Tongue (tissue), 2 donors: Measurements from ENCODE around the gene EML6. TPM values are rescaled to one million over a fixed set of nuclear protein-coding genes. Genes with fewer than 3 reads are reported as not detected.
"Not testable (repeated sequence)": the region's sequence is repeated elsewhere in the genome, so short reads cannot be mapped to it uniquely, and the experiment has no call there.

ENCODE experiments used
- DNase-seq: peaks from one replicate; pipeline ENCODE4 v3.0.0-alpha.2; 2015
- total RNA-seq: library from RNA; depleted of rRNA; stranded (reverse); fragments of >200 nt; gene quantifications from one replicate; pipeline ENCODE4 v1.2.3, GENCODE V29; 2014

EML6 gene
- total RNA-seq, result 10.8 TPM

DNA sequence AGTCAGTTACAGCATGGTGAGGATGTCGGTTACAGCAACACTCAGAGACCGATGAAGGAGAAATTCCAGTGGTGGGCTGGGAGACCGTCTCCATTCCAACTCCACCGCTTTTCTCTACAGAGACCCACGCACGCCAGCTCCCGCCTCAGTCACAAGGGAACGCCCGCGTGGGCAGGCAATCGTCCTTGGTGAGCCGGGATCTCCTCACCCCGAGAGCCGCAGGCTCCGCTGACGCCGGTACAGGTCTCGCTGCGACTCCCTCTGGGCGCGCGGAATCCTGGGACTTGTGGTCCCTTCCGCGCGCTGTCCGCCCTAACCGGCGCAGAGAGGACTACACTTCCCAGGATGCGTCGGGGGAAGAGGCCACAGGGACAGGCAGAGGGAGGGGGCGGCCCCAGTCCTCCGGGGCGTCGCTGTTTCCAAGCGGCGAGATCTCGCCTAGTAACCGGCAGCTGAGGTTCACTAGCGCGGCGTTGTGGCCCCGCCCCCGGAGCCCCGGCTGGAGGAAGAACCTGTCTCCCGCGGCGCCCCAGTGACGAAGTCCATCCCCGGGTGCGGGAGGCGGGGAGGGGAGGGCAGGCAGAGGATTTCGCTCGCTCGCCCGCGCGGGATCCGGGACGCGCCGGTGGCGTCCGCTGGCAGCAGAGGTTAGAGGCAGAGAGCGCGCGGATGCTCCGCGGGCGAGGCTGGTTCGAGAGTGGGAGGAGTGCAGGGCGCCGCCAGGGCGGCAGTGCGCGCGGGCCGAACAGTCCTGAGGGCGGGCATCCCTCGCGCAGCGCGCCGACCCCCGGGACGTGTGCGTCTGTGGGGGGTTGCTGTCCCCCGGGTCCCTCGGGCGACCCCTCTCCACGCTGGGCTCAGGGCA is at the start of gene EML6:
Gene EML6 (plus strand): TSS at position 532 of the 865 bp plus-strand sequence. CDS start 1,400 bp downstream, outside the sequence.
- DNase-seq, result peak; percentile 99

DNA sequence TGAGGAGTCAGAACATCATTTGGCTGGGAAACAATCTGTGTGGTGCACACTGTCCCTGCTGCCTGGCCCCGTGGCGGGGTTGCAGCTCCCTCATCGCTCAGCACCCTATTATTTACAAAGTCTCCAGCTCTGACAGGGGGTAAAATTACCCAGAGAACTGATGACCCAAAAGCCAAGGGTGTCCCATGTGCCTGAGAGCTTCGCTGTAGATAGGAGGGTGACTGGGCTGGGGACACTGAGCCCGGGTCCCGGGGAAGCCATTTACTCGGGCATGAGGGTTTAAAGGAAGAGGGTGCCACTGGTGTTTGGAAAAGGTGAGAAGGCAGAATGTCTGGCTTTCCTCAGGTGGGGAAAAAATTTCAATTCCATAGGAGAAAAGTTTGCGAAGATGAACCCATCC is 48.2 kb upstream of the EML6 start:
- DNase-seq, result no peak

GRCh38 chr2:54675738-54676137 is 47.7 kb upstream of the EML6 start:
- DNase-seq, result no peak

- no peak for DNase-seq
These were observed 46.8 kb upstream of the EML6 start for GRCh38 chr2:54676656-54677055.

GRCh38 chr2:54677476-54678265 is 45.8 kb upstream of the EML6 start:
- DNase-seq, result no peak

GRCh38 chr2:54678719-54679118 is 44.7 kb upstream of the EML6 start:
- no peak for DNase-seq

DNA sequence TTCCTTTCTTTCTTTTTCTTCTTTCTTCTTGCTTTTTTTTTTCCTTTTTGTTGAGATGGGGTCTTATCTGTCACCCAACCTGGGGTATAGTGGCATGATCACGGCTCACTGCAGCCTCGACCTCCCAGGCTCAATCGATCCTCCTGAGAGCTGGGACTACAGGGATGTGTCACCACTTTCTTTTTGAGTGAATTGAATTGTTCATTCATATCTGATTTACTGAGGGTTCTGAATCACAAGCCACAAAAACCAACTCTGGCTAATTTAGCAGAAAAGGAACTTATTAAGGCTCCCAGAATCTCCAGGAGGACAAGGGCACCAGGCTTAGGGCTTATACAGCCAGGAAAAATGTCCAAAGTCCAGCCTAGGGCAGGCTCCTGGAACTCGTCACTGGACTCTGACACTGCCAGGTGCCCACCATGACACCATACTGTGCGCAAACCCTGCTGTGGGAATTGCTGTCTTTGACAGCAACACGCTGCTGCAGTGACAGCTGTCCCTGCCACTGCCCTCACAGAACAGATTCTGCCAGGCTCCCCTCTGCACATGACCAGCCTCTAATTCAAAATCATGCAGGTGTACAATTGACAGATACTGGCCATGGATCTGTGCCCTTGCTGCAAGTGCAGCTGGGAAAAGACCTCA is 42.9 kb upstream of the EML6 start:
- DNase-seq, result no peak

GRCh38 chr2:54681416-54681815 is 42.0 kb upstream of the EML6 start:
- no peak for DNase-seq

- no peak for DNase-seq
These were observed 39.9 kb upstream of the EML6 start for GRCh38 chr2:54683596-54683995.

- no peak for DNase-seq
These were observed 38.1 kb upstream of the EML6 start for GRCh38 chr2:54685263-54685775.

- no peak for DNase-seq
These were observed 35.8 kb upstream of the EML6 start for GRCh38 chr2:54687595-54688152.

GRCh38 chr2:54691445-54692135 is 31.9 kb upstream of the EML6 start:
- DNase-seq, result no peak

DNA sequence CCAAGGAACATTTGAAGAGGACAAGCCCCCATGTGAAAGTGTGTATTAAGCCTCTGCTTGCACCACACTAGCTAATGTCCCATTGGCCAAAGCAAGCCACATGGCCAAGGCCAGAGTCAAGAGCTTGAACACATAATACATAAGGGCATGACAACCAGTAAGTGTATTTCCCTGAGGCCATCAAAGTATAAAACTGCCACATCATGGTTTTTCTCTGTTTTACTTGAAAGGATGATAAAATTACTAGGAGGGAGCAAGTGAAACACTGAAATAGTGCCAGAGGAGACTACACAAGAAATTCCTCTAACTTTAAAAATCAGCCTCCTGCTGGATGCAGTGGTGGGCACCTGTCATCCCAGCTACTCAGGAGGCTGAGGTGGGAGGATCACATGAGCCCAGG is 30.9 kb upstream of the EML6 start:
- no peak for DNase-seq

- no peak for DNase-seq
These were observed 28.1 kb upstream of the EML6 start for GRCh38 chr2:54695378-54695777.

DNA sequence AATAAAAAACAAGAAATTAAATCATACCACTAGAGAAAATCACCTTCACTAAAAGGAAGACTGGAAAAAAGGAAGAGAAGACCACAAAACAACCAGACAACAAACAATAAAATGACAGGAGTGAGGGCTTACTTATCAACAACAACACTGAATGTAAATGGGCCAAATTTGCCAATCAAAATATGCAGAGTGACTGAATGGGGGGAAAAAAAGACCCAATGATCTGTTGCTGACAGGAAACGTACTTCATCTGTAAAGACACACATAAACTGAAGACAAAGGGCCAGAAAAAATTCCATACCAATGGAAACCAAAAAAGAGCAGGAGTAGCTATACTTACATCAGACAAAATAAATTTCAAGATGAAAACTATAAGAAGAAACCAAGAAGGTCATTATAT is 25.5 kb upstream of the EML6 start:
- no peak for DNase-seq

GRCh38 chr2:54698926-54699325 is 24.5 kb upstream of the EML6 start:
- DNase-seq, result not testable (repeated sequence)

DNA sequence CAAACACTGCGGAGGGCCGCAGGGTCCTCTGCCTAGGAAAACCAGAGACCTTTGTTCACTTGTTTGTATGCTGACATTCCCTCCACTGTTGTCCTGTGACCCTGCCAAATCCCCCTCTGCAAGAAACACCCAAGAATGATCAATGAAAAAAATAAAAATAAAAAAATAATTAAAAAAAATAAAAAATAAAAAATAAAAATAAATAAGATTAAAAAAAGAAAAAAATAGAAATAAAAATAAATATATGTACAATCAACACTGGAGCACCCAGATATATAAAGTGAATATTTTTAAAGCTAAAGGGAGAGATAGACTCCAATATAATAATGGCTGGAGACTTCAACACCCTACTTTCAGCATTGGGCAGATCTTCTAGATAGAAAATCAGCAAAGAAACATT is 23.8 kb upstream of the EML6 start:
- DNase-seq, result no peak

GRCh38 chr2:54701029-54701428 is 22.4 kb upstream of the EML6 start:
- DNase-seq, result no peak

GRCh38 chr2:54704238-54704637 is 19.2 kb upstream of the EML6 start:
- DNase-seq, result no peak

DNA sequence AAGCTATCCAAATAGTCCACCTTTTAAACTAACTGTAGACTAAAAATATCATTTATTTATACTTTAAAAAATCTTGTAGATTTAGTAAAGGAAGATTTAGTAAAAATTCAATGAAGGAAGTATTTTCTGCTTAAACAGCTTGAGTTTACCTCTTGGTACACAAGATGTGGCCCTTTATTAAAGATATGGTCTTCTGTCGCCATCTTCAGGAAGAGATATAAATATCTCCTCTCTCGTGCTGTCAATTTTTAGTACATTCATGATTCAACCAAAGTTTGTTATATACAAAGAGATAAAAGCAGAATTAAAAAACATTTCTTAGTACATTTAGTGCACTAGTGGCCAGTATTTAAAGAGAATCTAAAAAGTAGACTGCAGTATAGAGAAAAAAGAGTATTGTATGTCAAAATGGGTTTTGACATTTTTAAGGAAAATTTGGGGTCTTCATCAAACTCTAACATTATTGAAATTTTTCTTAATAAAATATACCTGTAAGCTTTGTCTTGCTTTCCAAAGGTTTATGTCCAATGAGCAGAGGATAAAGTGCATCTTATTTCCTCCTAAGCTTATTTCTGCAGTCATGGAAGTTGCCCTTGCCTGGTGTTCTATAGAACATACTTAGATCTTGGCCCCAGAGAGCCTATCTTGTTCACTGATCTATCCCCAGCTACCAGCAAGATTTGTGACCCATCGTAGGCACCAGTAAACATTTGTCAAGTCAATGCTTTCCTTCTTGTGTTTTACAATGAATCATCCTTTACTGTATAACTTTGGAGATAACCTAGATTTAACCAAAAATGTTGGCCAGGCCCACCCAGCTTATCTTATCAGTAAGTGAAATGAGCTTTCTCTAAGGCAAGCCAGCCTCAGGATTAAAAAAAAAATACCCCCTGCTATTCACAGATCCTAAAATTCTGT is 18.5 kb upstream of the EML6 start:
- peak; percentile 88 for DNase-seq

- no peak for DNase-seq
These were observed 16.8 kb upstream of the EML6 start for GRCh38 chr2:54706622-54707021.
